HG03196 (cell line): ENCODE data around the gene MAPKAPK3.
"Not testable (repeated sequence)": the region's sequence is repeated elsewhere in the genome, so short reads cannot be mapped to it uniquely, and the experiment has no call there.

Experiments
- ATAC-seq: cut with Tn5 transposase; IDR thresholded peaks from one replicate; pipeline ENCODE4 v1.9.1; 2021; ENCODE audit not compliant: unreplicated experiment

MAPKAPK3 gene

DNA sequence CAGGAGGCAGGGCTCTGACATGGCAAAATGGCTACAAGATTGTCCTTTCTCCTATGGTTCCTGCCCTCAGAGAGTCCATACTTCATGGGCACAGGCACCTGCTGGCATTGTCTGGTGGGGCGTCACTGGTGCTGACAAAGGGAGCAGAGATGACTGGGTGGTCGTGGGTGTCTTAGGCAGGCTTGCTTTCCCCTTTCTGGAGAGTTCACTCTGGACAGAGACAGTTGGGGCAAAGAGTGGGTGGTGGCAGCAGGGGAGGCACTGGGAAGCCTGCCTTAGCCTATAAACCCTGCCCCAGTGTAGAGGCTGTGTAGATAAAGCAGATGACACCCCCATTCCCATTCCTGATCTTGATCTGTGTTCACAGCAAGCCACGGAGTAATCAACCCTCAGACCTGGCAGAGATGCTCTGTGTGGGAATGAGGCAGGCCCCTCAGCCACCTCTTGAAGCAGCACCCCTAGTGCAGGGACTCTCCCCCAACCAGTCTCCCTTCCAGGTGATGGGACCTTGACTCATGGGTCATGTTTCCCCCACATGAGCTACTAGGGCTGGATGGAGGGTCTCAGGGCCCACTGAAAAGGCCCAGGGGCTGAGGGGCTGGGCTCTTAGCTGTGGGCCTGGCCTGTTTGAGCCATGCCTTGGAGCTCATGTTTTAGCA is 37.1 kb downstream of the MAPKAPK3 start:
- ATAC-seq, result no peak

DNA sequence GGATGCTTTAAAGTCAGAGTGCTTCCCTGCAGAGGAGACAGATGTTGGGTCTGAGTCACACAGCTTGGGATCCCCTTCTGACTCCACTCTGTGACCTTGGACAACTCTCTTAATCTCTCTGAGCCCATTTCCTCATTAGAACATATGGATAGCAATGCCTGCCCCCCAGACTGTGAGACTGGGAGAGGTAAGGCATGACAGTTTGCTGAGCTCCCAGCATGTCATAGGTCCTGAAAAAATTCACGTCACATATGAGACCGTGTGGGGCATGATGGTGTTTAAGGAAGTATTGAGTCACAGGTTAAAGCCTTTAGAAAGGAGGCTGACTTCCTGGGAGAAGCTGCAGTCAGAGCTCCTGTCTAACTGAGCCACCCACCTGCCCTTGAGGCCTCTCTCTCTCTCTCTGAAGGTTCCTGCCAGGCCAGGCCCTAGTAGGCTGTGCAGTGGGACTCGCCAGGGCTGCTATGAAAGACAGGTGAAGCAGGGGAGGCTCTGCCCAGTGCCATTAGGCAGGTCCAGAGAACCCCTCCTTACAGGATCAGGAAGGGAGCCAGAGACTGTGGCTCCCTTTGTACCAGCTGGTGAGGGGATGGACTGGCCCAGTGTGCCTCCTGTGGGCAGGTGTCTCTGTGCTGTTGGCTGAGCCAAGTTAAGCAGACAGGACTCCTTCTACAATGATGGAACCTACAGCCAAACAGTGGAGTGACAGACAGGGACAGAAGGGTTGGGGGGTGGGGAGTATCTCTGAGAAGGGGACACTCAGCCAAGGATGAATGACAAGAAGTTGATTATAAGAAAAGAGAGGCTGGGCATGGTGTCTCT is 38.3 kb downstream of the MAPKAPK3 start:
- no peak for ATAC-seq

DNA sequence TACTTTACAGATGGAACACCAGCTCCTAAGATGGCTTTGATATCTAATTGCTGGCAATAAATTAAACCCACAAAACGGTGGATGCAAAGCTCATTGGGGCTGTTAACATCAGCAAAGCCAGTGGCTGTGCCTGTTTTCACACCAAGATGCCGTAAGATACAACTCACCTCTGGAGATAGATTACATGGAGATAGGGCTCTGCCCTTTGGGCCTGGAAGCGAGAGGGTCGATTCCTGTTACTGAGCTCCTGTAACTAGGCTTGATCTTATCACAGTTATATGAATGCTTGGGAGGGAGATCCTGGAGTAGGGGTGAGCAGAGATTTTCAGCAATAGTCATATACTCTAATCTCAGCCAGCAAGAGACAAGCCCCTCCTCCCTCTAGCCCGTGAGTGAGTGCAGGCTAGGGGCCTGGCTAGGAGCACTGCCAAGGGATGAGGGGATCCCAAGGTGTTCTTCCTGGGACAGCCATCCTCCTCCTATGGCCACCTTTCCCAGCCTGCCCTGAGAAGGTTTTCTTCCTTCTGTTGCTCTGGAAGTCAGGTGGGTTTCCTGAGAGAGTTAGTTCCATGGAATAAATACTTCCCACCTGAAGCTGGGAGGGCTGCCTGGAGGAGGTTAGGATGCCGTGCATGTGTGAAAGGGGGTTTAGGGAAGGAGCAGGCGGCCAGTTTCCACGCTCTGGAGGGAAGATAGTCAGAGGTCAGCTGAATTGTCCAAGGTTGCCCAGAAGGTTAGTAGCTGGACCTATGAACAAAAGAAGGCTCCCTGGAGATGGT is 39.7 kb downstream of the MAPKAPK3 start:
- ATAC-seq, result no peak

DNA sequence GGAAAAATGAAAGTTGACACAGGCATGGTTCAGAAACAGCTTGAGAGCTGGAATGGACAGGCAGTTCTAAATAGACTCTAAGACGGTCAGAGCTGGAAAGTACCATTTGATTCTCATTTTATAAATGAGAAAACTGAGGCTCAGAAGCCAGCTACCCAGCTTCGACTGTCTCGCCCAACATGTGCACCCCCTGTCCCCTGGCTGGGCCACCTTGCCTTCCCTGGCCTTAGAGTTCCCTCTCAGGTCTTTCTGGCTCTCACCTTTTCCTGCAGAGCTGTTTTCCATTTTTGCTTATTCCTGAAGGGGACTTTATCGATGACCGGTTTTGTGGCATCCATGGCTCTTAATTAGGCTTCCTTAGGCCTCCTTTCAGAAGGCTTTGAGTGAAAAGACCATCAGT is 40.5 kb downstream of the MAPKAPK3 start:
- no peak for ATAC-seq

DNA sequence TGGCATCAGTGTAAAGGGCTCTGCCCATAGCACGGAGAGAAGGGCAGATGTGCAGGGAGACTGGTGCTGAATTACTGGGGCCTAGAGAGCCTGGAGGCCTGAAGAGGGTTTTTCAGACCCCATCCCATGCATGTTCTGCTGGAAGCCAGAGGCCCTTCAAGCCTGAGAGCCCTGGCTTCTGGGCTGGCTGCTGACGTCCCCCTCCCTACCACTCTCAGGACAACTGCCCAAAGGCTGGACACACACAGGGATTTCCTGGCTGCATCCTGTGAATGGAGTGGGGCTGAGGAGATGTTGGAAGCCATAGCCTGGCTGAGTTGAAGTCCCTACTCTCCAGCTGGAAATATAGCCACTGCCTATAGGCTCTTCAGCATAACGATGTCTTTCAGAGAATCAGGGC is 40.9 kb downstream of the MAPKAPK3 start:
- no peak for ATAC-seq

DNA sequence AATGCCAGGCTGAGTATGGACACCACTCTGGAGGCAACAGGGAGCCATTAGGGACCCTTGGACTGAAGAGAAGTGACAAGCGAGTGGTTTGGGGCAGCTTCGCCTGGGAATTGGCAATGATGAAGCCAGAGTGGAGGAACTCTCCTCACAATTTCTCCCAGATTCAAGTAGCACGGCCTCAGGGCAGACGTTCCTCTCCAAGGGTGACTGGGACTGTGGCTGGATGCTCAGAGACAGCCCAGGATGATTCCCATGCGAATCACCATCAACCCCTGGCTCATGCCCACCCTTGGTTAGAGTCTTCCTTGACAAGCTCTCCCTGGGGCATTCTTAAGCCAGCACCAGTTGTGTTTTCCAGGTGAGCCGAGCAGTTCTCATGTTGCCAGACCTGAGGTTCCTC is 41.5 kb downstream of the MAPKAPK3 start:
- no peak for ATAC-seq

DNA sequence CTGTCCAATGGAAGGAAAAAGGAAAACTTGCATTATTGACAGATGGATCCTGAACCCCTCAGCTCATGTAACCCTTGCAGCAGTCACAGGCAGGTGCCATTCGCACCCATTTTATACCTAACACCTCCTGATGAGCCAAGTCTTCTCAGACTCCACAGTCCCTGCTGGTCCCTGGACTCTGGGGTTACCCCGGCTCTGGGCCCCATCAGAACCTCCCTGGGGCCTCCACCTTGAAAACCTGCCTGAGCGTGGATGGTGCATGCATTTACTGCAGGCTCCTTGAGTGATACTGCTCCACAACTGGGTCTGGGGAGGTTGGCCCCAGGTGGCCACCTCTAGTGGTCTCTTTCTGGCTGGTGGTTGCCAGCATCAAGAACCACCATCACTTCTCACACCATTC is 41.9 kb downstream of the MAPKAPK3 start:
- no peak for ATAC-seq

DNA sequence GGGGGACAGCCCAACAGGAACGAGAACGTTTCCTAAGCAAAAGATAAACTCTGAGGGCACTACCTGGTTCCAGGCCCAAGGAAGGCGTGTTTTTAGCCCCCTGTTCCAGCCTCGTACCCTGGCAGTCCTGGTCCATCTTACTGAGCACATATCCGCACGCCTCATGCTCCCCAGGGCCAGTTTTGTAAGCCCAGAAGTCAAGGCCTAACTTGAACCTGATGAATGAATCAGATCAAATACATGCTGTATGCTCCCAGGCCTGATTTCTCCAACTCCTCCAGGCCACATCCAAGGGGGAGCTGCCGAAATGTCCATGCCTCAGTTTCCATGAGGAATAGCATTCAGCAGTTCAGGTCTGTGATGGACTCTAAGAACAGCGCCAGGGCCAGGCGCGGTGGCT is 43.4 kb downstream of the MAPKAPK3 start:
- no peak for ATAC-seq

DNA sequence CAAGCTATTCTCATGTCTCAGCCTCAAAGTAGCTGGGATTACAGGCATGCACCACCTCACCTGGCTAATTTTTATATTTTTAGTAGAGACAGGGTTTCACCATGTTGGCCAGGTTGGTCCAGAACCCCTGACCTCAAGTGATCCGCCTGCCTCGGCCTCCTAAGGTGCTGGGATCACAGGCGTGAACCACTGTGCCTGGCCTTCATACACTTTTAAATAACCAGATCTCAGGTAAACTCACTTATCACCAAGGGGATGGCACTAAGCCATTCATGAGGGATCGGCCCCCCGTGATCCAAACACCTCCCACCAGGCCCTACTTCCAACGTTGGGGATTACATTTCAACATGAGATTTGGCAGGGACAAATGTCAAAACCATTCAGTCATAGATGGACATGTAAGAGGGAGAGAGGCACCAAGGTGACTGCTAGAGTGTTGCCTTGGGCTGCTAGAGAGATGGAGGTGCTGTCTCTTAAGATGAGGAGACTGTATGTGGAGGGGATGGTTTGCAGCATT is 44.4 kb downstream of the MAPKAPK3 start:
- ATAC-seq, result no peak

DNA sequence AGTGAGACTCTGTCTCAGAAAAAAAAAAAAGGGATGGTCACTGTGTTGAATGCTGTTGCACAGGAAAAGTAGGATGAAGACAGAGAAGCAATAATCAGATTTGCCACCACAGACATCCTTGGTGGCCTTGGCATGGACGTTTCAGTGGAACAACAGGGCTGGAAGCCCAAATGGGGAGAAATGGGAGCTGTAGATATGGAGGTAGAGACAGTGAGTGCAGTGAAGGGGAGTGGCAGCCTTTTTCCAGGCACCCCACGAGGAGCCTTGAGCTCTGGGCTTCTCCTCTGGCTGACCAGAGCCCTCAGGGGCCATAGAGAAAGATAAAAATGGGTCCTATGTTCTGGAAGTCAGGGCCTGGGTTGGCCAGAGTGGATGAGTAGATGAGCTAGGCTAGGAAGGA is 45.5 kb downstream of the MAPKAPK3 start:
- no peak for ATAC-seq

DNA sequence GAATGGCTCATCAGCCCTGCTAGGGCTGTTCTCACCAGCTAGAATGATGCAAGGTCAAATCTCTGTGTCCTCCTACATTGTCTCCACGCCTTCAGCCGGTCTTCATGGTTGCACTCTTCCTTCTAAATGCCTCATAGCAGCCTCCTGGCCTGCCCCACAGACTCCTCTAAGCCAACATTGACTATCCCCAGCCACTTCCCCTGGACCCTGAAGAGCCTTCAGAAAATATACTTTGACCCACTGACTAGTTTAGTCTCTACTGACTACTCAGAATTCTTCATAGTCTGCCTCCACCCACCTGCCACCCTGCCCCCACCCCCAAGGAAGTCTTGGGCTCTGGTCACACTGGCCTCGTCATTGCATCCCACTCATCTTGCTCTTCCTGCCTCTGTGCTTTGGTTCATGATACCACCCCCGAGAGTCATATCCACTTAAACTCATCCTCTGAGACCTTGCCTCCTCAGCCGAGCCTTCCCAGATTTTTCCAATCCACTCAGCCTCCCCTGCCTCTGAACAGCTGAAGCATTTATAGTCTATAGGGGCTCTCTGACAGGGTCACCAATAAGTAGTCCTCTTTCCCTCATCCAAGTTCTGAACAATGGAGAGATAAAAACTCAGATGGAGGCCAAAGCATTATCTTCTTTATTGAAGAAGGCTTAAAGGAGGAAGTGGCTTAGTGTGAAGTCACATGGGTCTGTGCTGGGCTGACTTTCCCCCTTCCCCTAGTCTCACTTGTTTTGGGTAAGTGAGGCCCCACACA is 48.3 kb downstream of the MAPKAPK3 start:
- no peak for ATAC-seq

DNA sequence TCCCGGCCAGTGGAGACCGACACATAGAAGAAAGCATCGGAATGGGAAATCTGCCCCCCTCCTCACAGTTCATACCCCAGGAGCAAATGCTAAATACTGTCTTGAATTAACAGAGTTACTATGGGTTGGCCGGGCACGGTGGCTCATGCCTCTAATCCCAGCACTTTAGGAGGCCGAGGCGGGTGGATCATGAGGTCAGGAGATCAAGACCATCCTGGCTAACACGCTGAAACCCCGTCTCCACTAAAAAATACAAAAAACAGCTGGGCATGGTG is 48.8 kb downstream of the MAPKAPK3 start:
- not testable (repeated sequence) for ATAC-seq

DNA sequence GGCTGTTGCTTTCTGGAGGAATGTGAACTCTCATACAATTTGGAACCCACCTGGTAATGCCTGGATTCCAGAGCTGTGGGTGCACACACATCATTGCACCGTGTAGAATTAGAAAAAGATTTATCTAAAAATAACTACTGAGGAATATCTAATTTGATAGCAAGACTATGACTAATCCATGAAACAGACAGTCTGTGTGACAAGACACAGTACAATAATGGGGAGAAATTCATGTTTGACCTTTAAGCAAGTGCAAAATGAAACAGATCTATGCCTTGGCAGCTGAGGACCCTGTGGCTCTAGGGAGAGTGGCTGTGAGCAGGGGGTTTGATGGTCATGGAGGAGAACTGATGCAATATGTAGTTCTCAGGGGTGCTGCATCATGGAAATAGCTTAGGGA is 49.9 kb downstream of the MAPKAPK3 start:
- no peak for ATAC-seq

DNA sequence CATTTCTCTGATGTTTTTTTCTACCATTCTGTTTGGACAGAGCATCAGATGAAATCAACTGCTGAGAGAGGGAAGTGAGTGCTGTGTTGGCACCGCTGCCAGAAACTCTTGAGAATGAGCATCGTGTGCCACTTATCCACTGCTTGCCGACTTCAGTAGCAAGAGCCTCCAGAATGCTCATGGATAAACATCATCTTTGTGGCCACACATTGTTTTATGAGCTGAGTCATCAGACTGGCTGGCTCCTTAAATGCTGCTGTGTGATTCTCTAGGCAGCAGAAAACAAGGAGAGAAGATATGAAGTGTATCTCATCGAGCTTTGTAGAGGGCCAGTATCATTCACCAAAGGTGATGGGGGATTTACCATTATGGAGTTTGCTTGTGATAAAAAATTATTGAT is 54.4 kb downstream of the MAPKAPK3 start:
- ATAC-seq, result no peak

DNA sequence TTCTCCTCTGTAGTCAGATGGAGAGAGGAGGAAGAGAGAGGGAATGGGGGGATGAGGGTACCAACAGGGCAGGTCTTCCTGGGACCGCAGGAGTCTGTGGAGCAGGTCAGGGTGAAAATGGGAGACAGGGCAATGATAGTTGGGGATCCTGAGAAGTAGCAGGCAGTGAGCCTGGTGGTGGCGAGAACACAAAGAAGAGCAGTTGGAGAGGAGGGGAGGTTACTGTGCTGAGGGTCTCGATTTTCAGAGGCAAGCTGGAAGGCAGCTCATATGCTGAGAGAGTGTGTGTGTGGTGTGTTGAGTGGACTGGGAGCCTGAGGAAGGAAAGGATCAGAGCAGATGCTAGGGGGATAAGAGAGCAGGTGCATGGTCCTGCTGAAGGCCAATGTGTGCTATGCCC is 55.7 kb downstream of the MAPKAPK3 start:
- ATAC-seq, result no peak

DNA sequence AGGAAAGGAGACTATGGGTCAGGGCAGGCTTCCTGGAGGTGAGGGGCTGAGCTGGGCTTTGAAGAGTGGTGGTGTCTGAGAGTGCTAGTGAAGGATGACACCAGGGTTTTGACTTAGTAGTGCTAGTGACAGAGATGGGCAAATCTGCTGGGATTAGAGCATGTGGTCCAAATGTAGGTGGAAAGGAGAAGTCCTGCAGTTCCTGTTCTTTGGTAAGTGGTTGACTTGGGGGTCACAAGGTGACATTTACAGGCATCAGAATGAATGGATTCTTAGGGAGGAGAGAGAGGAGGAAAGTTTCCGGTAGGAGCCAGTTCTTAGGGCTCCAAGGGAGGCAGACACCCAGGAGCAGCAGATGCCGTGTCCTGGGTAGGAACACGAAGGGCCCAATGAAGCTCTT is 57.0 kb downstream of the MAPKAPK3 start:
- no peak for ATAC-seq

DNA sequence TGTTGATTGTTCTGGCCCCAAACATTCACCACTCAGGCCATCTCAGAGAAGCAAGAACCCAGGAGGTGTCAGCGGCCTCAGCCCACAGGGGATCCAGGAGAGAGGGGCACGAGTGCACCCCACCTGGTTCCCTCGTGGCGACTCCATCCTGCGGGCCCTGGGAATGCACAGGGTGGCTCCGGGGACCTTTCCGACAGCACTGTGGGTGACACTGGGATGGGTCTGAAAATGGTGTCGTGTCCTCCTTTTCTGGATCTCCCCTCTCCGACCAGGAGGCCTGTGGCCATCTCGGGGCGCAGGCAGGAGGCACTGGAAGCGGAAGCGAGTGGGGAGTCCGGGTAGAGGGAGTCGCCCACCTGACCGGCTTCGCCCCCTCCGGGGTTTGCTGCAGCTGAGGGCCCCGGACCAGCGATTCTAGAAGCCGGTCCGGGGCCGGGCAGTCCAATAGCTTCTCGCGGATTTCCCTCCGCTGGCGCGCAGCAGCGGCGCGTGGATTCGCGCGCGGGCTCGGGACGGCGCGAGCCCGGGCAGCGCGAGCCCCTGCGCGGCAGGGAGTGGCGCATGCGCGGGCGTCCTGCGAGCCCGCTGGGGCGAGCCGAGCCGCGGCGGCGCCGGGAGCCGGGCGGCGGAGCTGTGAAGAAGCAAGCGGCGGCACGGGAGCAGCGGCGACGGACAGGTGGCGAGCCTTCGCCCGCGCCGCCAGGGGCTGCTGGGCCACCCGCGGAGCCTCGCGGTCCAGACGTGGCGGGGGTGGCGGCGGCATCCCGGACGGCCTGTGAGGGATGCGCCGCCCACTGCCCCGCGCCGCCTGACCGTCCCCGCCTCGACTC is 57.6 kb downstream of the MAPKAPK3 start, which contains the start of gene DOCK3:
Gene DOCK3 (plus strand): TSS at position 579 of the 830 bp plus-strand sequence. CDS start 337 bp downstream, outside the sequence.
- ATAC-seq, result no peak

DNA sequence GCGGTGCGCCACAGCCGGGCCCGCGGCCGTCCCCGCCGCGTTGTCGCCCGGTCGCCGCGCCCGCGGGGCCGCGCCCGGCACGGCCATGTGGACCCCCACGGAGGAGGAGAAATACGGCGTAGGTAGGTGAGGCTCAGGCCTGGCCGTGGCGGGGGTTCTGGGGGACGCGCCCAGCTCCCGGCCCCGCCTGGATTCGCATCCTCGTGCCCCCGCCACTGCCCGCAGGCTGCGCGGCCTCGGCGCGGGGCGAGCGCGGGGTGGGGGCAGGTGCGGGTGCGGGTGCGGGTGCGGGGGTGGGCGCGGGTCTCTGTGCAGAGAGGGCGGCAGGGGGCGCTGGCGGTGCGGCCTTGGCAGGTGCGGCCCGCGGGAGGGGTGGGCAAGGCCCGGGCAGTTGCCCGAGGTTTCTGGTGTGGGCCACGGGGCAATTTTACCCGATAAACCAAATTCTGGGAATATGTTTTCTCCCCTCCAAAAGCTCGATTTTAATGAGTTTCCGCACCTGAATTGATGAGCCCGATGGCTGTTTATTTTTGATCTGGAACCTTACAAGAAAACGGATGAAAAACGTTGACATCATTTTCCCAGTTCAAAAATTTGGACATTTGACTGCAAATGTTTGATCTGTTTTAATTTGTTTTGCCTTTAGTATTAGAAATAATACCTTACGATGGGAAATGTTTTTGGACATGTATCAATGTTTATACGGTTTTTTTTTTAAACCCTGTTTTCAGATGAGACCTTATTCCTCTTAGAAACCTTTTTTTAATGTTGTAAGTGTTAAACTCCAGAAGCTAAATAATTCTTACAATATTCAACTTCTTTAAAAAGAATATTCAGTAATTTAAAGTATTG is 58.5 kb downstream of the MAPKAPK3 start:
- no peak for ATAC-seq

DNA sequence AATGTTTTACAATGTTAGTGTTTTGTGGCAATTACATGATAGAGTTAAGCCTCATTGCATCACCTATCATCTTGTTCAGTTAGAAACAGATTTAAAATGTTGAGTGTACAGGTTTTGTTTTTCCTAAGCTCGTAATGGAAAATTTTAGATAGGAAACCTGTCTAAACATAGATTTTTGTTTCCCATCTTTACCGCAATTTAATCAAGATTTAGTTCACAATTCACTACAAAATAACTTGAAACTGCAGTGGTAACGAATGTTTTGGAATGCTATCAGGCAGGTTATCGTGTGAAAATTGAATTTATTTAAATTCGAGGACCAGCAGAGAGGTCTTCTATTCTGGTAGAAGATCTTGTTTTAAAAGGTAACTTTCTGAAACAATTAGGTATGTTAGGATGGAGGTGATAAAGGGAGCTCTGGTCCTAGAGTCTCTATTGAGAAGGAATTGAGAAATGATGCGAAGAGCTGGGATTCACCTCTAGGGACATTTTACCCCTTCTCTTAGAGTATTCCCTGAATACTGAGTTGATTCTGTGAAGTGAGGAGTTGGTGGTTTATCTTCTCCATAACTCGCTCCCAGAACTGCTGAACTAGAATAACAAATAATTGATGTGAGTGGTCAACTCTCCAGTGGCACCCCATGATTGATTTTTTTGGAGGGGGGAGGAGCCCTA is 59.2 kb downstream of the MAPKAPK3 start:
- ATAC-seq, result no peak
